Testis (tissue), 3 donors: ENCODE data around the gene ANKRD34C. TPM values are rescaled to one million over a fixed set of nuclear protein-coding genes. Genes with fewer than 3 reads are reported as not detected.

Experiments used
- DNase-seq: peaks from one replicate; pipeline ENCODE4 v3.0.0-alpha.2; 2019
- H3K27ac ChIP-seq, 2 donors: fragments of 200-600 bp; sonication (generic); one replicate each; pipeline ENCODE4 v1.5.1; 2019
- H3K27me3 ChIP-seq: fragments of 200-600 bp; sonication (generic); one replicate; pipeline ENCODE4 v1.5.1; 2019
- H3K36me3 ChIP-seq: fragments of 200-600 bp; sonication (generic); one replicate; pipeline ENCODE4 v1.5.1; 2017; ENCODE audit warnings: low read depth; ENCODE audit errors: missing control alignments
- H3K4me1 ChIP-seq: fragments of 200-600 bp; sonication (generic); one replicate; pipeline ENCODE4 v1.5.1; 2019
- H3K4me3 ChIP-seq, 2 donors: fragments of 200-600 bp; sonication (generic); one replicate each; pipeline ENCODE4 v1.5.1; 2017 to 2019
- H3K9me3 ChIP-seq: fragments of 200-600 bp; sonication (generic); one replicate; pipeline ENCODE4 v1.5.1; 2017
- POLR2A ChIP-seq: fragments of 450-650 bp; IDR thresholded peaks from one replicate; pipeline ENCODE4 v1.6.1; 2017; ENCODE audit warnings: antibody characterized with exemption, mild to moderate bottlenecking, moderate library complexity
- WGBS, 2 donors: methylation state at CpG; one replicate each; pipeline ENCODE4 v1.1.5; 2018; 5-methylcytosine and 5-hydroxymethylcytosine counted together
- intact Hi-C: fragments of 100-400 bp; cut with DNase I; formaldehyde crosslinking; loops from one replicate; pipeline ENCODE4 v1.15.1; 2023; ENCODE audit warnings: low total_unique reads
- polyA plus RNA-seq: library from polyadenylated mRNA; stranded (reverse); fragments of 350-450 nt; fragmentation: Illumina TruSeq; extraction: RNeasy Lipid Tissue Mini Kit (QIAGEN cat#74804); gene quantifications from one replicate; pipeline ENCODE4 v1.2.3, GENCODE V29; 2014; ENCODE audit warnings: low read depth, low replicate concordance; ENCODE audit not compliant: insufficient read depth
- total RNA-seq, 2 donors: library from RNA; depleted of rRNA; stranded (reverse); fragments of >200 nt; gene quantifications; one replicate each; pipeline ENCODE4 v1.2.3, GENCODE V29; 2016
- TF ChIP-seq, protein P1 (sequence below), 3 experiments: fragments of 450-650 bp in 2 of 3; fragments of 200-600 bp in 1 of 3; sonication (generic) in 1 of 3; IDR thresholded peaks; one replicate each; pipeline ENCODE4 v1.5.1; 2016 to 2019; ENCODE audit warnings: antibody characterized with exemption in 3 of 3, mild to moderate bottlenecking in 2 of 3, moderate library complexity in 1 of 3

The ANKRD34C gene
- total and polyA plus RNA-seq, 3 donors from 2014 or later: 0.08 to 0.12 (median 0.12) TPM

DNA sequence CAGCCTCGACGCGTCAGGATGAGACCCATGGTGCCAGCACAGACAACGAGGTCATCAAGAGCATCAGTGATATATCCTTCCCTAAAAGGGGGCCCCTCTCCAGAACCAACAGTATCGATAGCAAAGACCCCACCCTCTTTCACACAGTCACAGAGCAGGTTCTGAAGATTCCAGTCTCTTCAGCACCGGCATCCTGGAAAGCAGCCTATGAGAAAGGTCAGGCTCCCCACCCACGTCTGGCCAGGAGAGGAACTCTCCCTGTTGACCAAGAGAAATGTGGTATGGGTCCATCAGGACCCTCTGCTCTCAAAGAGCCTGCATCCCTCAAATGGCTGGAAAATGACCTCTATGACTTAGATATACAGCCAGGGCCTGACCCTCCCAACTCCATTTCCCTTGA is 11.6 kb downstream of the ANKRD34C start:
- H3K27ac ChIP-seq: no peak overlapping the region
- H3K4me3 ChIP-seq: no peak overlapping the region
- H3K4me1 ChIP-seq: no peaks in the 10 kb centered on the region
- intact Hi-C loops: no loop called here
- no peaks in the 10 kb centered on the region for H3K9me3 ChIP-seq
- DNase-seq: no peak
- TF ChIP-seq, protein P1, sequence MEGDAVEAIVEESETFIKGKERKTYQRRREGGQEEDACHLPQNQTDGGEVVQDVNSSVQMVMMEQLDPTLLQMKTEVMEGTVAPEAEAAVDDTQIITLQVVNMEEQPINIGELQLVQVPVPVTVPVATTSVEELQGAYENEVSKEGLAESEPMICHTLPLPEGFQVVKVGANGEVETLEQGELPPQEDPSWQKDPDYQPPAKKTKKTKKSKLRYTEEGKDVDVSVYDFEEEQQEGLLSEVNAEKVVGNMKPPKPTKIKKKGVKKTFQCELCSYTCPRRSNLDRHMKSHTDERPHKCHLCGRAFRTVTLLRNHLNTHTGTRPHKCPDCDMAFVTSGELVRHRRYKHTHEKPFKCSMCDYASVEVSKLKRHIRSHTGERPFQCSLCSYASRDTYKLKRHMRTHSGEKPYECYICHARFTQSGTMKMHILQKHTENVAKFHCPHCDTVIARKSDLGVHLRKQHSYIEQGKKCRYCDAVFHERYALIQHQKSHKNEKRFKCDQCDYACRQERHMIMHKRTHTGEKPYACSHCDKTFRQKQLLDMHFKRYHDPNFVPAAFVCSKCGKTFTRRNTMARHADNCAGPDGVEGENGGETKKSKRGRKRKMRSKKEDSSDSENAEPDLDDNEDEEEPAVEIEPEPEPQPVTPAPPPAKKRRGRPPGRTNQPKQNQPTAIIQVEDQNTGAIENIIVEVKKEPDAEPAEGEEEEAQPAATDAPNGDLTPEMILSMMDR (IDR thresholded peaks at IDR 0.05): no peak
- TF ChIP-seq POLR2A: no peak
- H3K27me3 ChIP-seq: no peaks in the 10 kb centered on the region
- no peaks in the 10 kb centered on the region for H3K36me3 ChIP-seq
- 47 to 73% methylated on average over 2 to 7 of the region's 7 CpGs for WGBS, 2 donors

DNA sequence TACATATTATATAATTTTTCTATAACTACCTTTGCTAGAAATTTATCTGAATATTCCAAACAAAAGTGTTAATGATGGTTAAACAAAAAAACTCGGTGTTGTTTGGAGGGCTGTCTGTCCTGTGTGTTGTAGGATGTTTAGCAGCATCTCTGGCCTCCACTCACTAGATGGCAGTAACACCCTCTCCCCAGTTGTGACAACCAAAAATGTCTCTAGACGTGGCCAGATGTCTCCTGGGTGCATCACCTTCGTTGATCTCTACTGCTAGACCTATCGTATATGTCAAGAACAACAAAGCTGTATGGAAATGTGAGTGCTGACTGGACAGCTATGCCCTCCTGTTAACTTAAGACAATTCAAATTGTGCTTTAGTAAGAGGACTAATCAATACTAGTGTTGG is 14.1 kb downstream of the ANKRD34C start:
- no peaks in the 10 kb centered on the region for H3K9me3 ChIP-seq
- no peaks in the 10 kb centered on the region for H3K4me1 ChIP-seq
- no peaks in the 10 kb centered on the region for H3K36me3 ChIP-seq
- 51 to 64% methylated on average over 3 to 4 of the region's 4 CpGs for WGBS, 2 donors
- H3K4me3 ChIP-seq: no peak overlapping the region
- DNase-seq: no peak
- H3K27me3 ChIP-seq: no peaks in the 10 kb centered on the region
- TF ChIP-seq POLR2A: no peak
- TF ChIP-seq, protein P1 (IDR thresholded peaks at IDR 0.05): no peak
- no peak overlapping the region for H3K27ac ChIP-seq
- intact Hi-C loops: no loop called here

DNA sequence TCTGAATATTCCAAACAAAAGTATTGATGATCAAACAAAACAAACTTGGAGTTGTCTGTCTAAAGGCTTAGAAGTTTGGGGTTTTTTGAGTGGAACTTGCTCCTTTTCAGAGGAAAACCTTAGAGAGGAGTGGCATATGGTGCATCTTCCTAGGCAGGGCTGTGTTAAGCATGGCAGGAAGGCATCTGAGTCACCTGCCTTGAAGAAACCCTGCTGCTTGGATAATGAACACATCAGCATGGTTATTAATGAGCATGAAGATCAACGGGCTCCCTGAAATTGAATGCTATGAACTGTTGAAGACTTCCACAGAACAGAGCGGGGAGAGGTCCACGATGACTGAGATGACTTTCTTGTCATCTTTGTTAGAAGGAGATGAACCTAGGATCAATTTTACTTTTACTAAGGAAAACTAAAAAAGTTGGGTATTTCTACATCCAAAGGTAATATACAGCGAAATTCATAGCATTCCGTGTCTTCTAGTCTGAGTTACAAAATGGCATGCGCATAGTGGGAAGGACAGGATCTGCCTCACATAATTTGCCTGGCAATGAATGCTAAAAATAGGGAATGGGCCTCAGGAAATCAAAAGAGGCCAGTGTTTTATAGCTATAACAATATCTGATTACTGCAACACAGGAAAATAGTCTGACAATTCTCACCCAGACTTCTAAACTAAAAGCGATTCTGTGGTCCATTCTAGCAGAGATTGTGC is 16.8 kb downstream of the ANKRD34C start:
- TF ChIP-seq, protein P1 (IDR thresholded peaks at IDR 0.05): no peak
- TF ChIP-seq POLR2A: no peak
- Histone ChIP-seq H3K36me3 (no peaks in the 10 kb centered on the region), H3K27ac (no peak overlapping the region), H3K9me3 (no peaks in the 10 kb centered on the region), H3K27me3 (no peaks in the 10 kb centered on the region), H3K4me1 (no peaks in the 10 kb centered on the region), H3K4me3 (no peak overlapping the region)
- DNase-seq: no peak
- 88 to 92% methylated on average over 7 of the region's 7 CpGs for WGBS, 2 donors
- intact Hi-C loops: no loop called here

DNA sequence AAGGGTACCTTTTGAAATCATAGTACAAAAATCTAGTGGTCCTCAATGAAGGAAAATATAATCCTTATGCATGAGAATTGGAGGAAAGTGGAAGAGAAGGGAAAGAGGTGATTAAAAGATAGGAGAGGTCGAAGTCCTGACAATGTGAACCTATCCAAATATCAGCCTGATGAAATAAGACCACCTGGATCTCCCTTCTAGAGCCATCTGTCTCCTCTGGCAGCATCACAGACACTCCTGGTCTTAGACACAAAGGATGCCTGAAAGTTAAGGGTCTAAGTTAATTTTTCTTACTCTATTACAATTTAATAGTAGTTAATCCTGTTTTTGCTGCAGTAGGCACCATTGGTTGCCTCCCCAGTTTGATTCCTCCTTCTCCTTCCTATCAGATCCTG is 17.3 kb downstream of the ANKRD34C start:
- no peak for DNase-seq
- Histone ChIP-seq H3K27me3 (no peaks in the 10 kb centered on the region), H3K27ac (no peak overlapping the region), H3K9me3 (no peaks in the 10 kb centered on the region), H3K36me3 (no peaks in the 10 kb centered on the region), H3K4me3 (no peak overlapping the region), H3K4me1 (no peaks in the 10 kb centered on the region)
- TF ChIP-seq, protein P1 (IDR thresholded peaks at IDR 0.05): no peak
- TF ChIP-seq POLR2A: no peak
- WGBS, 2 donors: 67 to 80% methylated on average over 1 of the region's 1 CpG
- intact Hi-C loops: no loop called here

DNA sequence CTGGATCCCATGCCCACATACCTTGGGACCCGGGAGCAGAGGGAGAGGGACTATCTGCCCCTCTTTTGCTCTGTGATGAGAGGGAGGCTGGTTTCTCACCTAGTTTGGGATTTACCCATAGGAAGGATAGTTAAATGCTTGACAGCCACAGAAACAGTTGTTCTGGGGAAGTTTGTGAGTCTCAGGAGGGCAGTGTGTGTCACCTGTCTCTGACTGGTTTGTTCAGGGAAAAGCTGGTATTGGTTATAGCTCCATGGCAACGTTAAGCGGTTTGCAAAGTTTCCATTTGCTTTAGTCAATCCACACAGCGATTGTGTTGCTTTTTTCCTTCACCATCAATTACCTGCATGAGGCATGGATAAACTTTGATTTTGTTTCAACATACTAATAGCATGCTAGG is 24.7 kb downstream of the ANKRD34C start:
- WGBS, 2 donors: 53 to 70% methylated on average over 4 of the region's 4 CpGs
- no peak overlapping the region for H3K27ac ChIP-seq
- no peaks in the 10 kb centered on the region for H3K36me3 ChIP-seq
- intact Hi-C loops: no loop called here
- TF ChIP-seq, protein P1 (IDR thresholded peaks at IDR 0.05): no peak
- TF ChIP-seq POLR2A: no peak
- DNase-seq: no peak
- H3K9me3 ChIP-seq: no peaks in the 10 kb centered on the region
- no peaks in the 10 kb centered on the region for H3K27me3 ChIP-seq
- peaks cover 6% of the 10 kb centered on the region for H3K4me1 ChIP-seq
- H3K4me3 ChIP-seq: no peak overlapping the region
